Mucosa of descending colon (tissue), 3 donors: ENCODE measurements around the gene TMEM18. TPM values are rescaled to one million over a fixed set of nuclear protein-coding genes. Genes with fewer than 3 reads are reported as not detected.

ENCODE experiments used
- ATAC-seq: fragments of 200-7000 bp; cut with Tn5 transposase; one replicate; pipeline ENCODE4 v1.9.1; 2020; ENCODE audit warnings: mild to moderate bottlenecking, moderate library complexity
- DNase-seq, 3 donors: peaks; one replicate each; pipeline ENCODE4 v3.0.0-alpha.2; 2020
- H3K36me3 ChIP-seq: fragments of 200-600 bp; one replicate; pipeline ENCODE4 v1.8.0; 2021; ENCODE audit warnings: low read depth, mild to moderate bottlenecking
- H3K4me1 ChIP-seq: fragments of 200-600 bp; one replicate; pipeline ENCODE4 v1.8.0; 2021; ENCODE audit warnings: low read depth, mild to moderate bottlenecking
- H3K4me3 ChIP-seq: fragments of 200-600 bp; one replicate; pipeline ENCODE4 v1.8.0; 2021; ENCODE audit warnings: mild to moderate bottlenecking
- H3K9me3 ChIP-seq: fragments of 200-600 bp; one replicate; pipeline ENCODE4 v1.8.0; 2021; ENCODE audit warnings: mild to moderate bottlenecking
- CTCF ChIP-seq: fragments of 200-600 bp; IDR thresholded peaks from one replicate; pipeline ENCODE4 v1.8.0; 2022; ENCODE audit warnings: antibody characterized with exemption, mild to moderate bottlenecking
- intact Hi-C, 2 donors: fragments of 100-400 bp; cut with DNase I in 1 of 2; cut with micrococcal nuclease in 1 of 2; formaldehyde crosslinking; loops; one replicate each; pipeline versions ENCODE4 v1.11.0 to v1.11.1; 2022; cut with DNase I, micrococcal nuclease
- total RNA-seq, 3 donors: library from RNA; stranded (reverse); fragmentation: NEBNext Ultra II Directional in 2 of 3; extraction: Animal tissue kit (Norgen Biotek cat#: 25700) in 2 of 3; gene quantifications; one replicate each; pipeline versions ENCODE4 v1.2.1 to v1.2.4, GENCODE V29; 2021 to 2023
- donor health status: DM: no; HTN: no; CAD: no; lungs with moderate emphysema.
- donor health status: DM: no; HTN: no; CAD: no.
- donor health status: DM: no; HTN: yes; CAD: no.

Gene TMEM18
- total RNA-seq, 3 donors from 2014 or later = 13.9 to 22.3 (median 19.0) TPM

- intact Hi-C loops = no loop called here
- TF ChIP-seq CTCF = no peak
- ATAC-seq (no peak), DNase-seq (no peak)
- no peaks in the 10 kb centered on the region for H3K36me3 ChIP-seq
- H3K4me1 ChIP-seq = no peaks in the 10 kb centered on the region
- no peak overlapping the region for H3K4me3 ChIP-seq
- no peaks in the 10 kb centered on the region for H3K9me3 ChIP-seq
Observed at GRCh38 chr2:696999-697627, 19.9 kb upstream of the TMEM18 start.

GRCh38 chr2:696463-696862 lies 19.3 kb upstream of the TMEM18 start:
- H3K9me3 ChIP-seq = no peaks in the 10 kb centered on the region
- peak; percentile 35 for ATAC-seq
- no peak for TF ChIP-seq CTCF
- DNase-seq = no peak
- H3K4me1 ChIP-seq = no peaks in the 10 kb centered on the region
- H3K36me3 ChIP-seq = no peaks in the 10 kb centered on the region
- intact Hi-C loops = no loop called here
- no peak overlapping the region for H3K4me3 ChIP-seq

- intact Hi-C loops = no loop called here
- DNase-seq = no peak
Observed at GRCh38 chr2:694906-695510, 17.8 kb upstream of the TMEM18 start.

GRCh38 chr2:694174-694573 lies 17.0 kb upstream of the TMEM18 start:
- Histone ChIP-seq H3K36me3 (no peaks in the 10 kb centered on the region), H3K4me1 (no peaks in the 10 kb centered on the region), H3K4me3 (no peak overlapping the region), H3K9me3 (no peaks in the 10 kb centered on the region)
- no peak for DNase-seq
- intact Hi-C loops = no loop called here
- no peak for TF ChIP-seq CTCF
- no peak for ATAC-seq

More at GRCh38 chr2:694906-695510, 17.8 kb upstream of the TMEM18 start:
- H3K4me1 ChIP-seq = no peaks in the 10 kb centered on the region
- ATAC-seq = no peak
- no peaks in the 10 kb centered on the region for H3K36me3 ChIP-seq
- no peaks in the 10 kb centered on the region for H3K9me3 ChIP-seq
- no peak overlapping the region for H3K4me3 ChIP-seq
- no peak for TF ChIP-seq CTCF

- H3K9me3 ChIP-seq = no peaks in the 10 kb centered on the region
- intact Hi-C loops = no loop called here
- H3K4me1 ChIP-seq = no peaks in the 10 kb centered on the region
- no peak overlapping the region for H3K4me3 ChIP-seq
- DNase-seq (no peak), ATAC-seq (no peak)
- no peaks in the 10 kb centered on the region for H3K36me3 ChIP-seq
- TF ChIP-seq CTCF = no peak
Observed at GRCh38 chr2:693606-694005, 16.4 kb upstream of the TMEM18 start.
